HG02840 (cell line): ENCODE results near the gene DAZAP1.
"Not testable (repeated sequence)": the region's sequence is repeated elsewhere in the genome, so short reads cannot be mapped to it uniquely, and the experiment has no call there.

Experiments
- ATAC-seq: cut with Tn5 transposase; IDR thresholded peaks from one replicate; pipeline ENCODE4 v1.9.1; 2021; ENCODE audit warnings: mild to moderate bottlenecking, moderate library complexity, moderate number of reproducible peaks; ENCODE audit not compliant: unreplicated experiment, low FRiP score

Gene DAZAP1

GRCh38 chr19:1438933-1439354 is 31.6 kb downstream of the DAZAP1 start:
- peak; percentile 6 for ATAC-seq

GRCh38 chr19:1439525-1440417 is 32.4 kb downstream of the DAZAP1 start:
- not testable (repeated sequence) for ATAC-seq

GRCh38 chr19:1440418-1440801 is 33.0 kb downstream of the DAZAP1 start:
- no peak for ATAC-seq

DNA sequence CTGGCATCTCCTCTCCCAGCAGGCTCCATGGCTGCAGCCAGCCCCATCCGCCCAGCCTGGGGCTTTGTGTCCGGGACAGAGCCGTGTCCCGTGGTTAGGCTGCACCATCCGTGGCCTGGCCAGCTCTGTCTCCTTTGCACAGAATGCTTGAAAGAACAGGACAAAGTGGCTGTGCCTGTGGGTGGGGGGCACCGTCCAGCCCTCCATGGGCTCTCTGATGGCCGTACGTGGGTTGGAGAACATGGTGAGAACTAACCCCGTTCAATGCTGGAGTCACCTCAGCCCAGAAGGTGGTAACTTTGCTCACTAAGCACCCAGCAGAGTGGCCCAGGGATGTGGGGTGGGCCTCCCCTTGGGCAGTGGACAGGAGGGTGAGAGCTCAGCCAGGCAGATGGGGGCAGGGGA is 33.6 kb downstream of the DAZAP1 start:
- no peak for ATAC-seq

GRCh38 chr19:1441677-1442438 is 34.5 kb downstream of the DAZAP1 start:
- no peak for ATAC-seq

DNA sequence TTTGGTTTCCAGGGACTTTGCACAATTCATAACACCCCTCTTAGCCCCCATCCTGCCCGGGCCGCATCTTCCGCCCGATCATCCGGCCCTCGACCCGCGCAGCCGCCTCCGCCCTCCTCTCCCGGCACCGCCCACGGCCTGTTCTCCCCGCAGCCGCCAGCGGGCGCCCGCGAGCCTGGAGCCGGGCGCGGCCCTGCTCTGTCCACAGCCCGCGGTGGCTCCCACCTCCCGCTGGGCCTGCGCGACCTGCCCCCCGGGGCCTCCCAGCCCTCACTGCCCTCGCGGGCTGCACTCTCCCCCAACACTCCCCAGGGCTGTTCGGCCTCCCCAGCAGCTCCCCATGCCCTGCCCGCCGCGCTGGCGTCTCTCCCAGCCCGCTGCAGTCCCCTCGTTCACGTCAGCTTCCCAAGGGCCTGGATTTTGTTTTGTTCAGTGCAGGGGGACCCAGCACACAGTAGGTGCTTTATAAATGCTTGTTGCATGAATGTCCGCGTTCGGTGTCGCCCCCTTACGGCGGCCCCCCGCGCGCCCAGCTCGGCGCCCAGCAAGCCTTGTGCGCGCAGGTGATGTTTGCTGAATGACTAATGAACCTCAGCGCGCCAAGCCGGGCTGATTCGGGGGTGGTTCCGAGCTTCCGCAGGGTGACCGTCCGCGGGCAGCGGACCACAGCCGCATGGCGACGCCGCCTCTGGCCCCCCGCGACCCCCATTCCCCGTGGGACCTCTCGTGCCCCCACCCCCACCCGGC is 38.0 kb downstream of the DAZAP1 start:
- ATAC-seq = no peak

DNA sequence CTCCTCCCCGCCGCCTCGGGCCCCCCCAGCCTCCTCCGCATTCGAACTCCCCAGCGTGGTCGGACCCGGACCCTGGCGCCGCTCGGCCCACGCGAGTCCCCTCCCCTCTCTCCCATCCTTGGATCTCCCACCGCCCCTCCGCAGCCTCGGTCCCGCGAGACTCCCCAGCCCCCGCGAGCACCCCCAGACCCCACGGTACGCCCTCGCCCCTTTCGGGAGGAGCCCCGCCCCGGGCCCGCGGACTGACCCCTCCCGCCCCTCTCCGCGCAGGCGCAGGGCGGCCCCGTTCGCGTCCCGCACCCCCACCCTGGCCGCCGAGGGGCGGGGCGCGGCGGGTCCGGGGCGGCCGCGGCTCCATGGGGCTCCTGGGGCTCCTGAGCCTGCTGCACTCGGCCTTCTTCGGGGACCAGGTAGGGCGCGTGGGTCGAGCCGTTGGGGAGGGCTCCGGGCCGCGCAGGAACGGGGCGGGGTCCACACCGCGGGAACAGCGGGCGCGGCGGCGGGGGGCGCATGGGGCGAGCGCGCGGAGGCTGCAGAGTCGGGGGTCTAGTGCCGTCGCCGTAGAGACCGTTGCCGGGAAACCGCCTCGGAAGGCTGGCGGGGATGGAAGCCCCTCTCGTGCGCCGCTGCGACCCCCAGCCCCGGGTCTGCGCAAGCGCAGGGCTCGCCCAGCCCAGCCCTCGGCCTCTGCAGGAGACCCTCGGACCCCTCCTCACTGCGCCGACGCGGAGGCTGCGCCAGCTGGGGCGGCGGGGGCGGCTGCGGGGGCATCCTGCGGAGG is 38.7 kb downstream of the DAZAP1 start:
- no peak for ATAC-seq

GRCh38 chr19:1446713-1447481 is 39.5 kb downstream of the DAZAP1 start:
- ATAC-seq = no peak

- ATAC-seq = no peak
Observed at GRCh38 chr19:1447504-1447903, 40.1 kb downstream of the DAZAP1 start.

DNA sequence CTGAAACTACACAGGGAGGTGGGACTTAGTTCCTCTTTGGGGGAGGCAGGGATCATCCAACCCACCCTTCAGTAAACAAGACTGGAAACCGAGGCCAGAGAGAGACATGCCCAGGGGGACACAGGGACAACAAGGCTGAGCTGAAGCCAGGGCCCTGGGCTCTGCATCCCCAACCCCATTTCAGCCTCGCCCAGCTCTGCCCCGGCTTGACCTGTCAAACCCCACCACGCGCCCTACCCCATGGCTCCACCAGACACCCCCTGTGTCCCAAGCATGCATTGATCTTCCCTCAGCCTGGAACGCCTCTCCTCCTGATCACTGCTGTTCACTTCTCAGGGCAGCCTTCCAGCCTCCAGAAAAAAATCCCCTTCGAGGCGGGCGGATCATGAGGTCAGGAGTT is 40.6 kb downstream of the DAZAP1 start:
- ATAC-seq = no peak

DNA sequence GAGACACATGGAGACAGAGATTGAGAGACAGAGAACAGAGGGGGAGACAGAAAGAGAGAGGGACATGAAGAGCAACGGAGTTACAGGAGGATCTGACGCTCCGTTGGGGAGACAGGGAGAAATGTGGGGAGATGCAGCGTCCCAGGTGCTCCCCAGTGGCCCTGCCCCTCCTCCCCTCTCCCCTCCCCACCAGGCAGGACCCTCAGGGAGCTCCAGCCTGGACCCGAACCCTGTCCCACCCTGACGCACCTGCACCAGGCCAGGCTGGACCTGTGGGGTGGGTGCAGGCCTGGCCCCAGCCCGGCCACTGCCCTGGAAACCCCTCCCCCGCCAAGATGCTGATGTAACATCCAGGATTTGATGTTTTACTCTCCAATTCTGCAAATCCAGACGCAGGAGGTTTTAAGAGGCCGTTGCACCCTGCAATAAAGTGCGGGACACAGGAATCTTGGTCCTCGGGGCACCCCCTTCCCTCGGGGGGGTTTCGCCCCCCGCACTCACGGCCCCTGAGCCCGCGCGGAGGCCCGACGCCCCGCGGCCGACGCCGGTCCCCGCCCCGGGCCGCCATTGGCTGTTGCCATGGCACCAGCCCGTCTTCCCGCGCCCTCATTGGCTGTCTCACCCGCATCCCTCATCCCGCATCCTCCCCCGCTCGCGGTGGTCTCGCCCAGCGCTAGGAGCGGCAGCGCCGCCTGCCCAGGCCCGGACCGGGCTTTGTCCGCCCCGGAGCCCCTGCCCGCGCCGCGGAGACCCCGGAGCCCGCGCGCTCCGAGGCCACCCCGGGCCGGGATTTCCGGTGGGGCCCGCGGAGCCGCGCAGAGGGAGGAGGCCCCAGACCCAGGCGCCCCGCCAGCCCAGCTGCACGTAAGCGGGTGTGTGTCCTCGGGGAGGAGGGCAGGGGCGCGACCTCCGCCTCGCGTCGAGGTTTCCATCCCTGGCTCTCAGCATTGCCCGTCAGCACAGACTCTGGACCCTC is 42.4 kb downstream of the DAZAP1 start, which contains the start of gene APC2:
Gene APC2, plus strand, starts transcription at position 655 of the 976 bp plus-strand sequence. CDS start 2,881 bp downstream, outside the sequence.
- no peak for ATAC-seq

DNA sequence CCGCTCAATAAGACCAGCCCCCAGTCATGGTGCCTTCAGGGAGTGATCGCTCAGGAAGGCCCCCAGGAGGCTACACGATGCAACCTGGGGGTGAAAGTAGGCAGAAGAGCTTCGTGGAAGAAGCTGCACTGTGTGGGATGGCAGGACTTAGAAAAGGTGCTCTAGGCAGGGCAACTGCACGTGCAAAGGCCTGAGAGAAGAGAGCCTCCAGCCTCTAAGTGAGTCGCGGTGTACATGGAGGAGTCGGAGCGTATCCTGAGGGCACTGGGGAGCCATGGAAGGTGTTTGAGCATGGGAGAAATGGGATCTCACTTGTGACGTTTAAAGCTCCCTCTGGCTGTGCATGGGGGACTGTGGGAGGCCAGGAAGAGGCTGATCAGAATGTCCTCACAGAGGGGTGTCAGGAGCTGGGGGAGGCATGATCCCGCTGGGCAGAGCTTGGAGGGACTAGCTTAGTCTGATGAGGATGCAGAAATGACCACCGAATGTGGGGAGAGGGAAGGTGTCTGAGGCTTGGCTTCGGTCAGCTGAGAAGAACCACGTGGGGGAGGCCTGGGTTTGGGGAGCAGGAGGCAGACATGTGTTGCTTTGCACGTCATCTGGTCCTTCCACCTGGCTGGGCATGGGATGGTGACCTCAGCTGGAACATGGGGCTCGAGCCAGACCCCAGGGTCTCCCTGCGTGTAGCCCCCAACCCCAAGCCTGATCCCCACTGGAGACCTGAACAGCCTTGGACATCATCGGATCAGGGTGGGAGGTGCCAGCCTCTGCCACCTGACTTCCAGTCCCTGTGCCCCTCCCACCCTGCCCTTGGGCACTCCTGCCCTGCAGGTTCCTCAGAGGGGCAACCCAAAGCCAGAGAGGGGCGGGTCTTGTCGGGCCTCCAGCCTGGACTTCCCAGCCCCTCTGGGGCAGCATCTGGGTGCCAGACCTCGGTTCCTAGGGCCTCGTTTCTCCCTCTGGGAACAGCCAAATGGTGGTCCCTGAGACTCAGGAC is 43.6 kb downstream of the DAZAP1 start:
- no peak for ATAC-seq

- ATAC-seq = no peak
Observed at GRCh38 chr19:1451916-1452801, 44.8 kb downstream of the DAZAP1 start.

- ATAC-seq = no peak
Observed at GRCh38 chr19:1452802-1453524, 45.6 kb downstream of the DAZAP1 start.
